ENCODE results near the gene AK6. TPM values are rescaled to one million over a fixed set of nuclear protein-coding genes. Genes with fewer than 3 reads are reported as not detected.

Gene AK6
- total and polyA plus RNA-seq, 9 of the 15 experiments (the other 6 are each of a cell fraction or from before 2014, with no cell fraction given): 84.6 to 669 (median 143) TPM

GRCh38 chr5:69343083-69343482, 26.2 kb downstream of the AK6 start:
- H3K4me1 ChIP-seq (replicated peaks in 1 of 2; ENCODE audit: control insufficient read depth in 2 of 2, insufficient read depth in 2 of 2, low read length in 2 of 2): no peaks in the 10 kb centered on the region
- H4K20me1 ChIP-seq (replicated peaks; ENCODE audit: control insufficient read depth, insufficient read depth, low read length): no peaks in the 10 kb centered on the region
- H3K4me3 ChIP-seq: no peak overlapping the region
- H3K36me3 ChIP-seq (ENCODE audit: control insufficient read depth, insufficient read depth, low read length): no peaks in the 10 kb centered on the region
- 6% methylated on average over 1 of the region's 1 CpG for WGBS (ENCODE audit: insufficient coverage, low coverage, missing lambda C conversion rate)
- no peak overlapping the region for H3K4me2 ChIP-seq (ENCODE audit: insufficient read depth, low read length)
- CTCF ChIA-PET (ENCODE audit: low intra/inter-chr PET ratio): no interaction called here
- no peaks in the 10 kb centered on the region for H3K27me3 ChIP-seq (ENCODE audit: control insufficient read depth in 2 of 2, insufficient read depth in 2 of 2, low read length in 2 of 2)
- ATAC-seq (no peak), DNase-seq (ENCODE audit: extremely low read depth in 1 of 4, low spot score in 3 of 4) (no peak), FAIRE-seq (no peak)
- no peaks in the 10 kb centered on the region for H3K9me1 ChIP-seq (ENCODE audit: control insufficient read depth, insufficient read depth, low read length)
- no peaks in the 10 kb centered on the region for H3K9me3 ChIP-seq (replicated peaks; ENCODE audit: control insufficient read depth, insufficient read depth, low read depth, low read length)
- BruUV-seq (replicated peaks): no TSS peak
- H3K79me2 ChIP-seq (ENCODE audit: control insufficient read depth, insufficient read depth, low read length): no peaks in the 10 kb centered on the region
- in situ Hi-C loops (cut with MboI): no loop called here
- intact Hi-C loops (cut with micrococcal nuclease): no loop called here
- H2AFZ ChIP-seq (ENCODE audit: low read depth, low read length): no peak overlapping the region
- POLR2A ChIA-PET: interaction anchor here (0.6 to 1.2 kb wide), 3 partner anchors 10 to 24 kb away, joined by 4 read pairs; partner anchors contain the start of gene CCDC125
- H3K9ac ChIP-seq (ENCODE audit: insufficient read depth in 1 of 2, low read depth in 2 of 2, low read length in 2 of 2): no peak overlapping the region
- H3K27ac ChIP-seq (ENCODE audit: extremely low read depth, low read depth, low read length): no peak overlapping the region
- TF ChIP-seq SNIP1 (IDR thresholded peaks at IDR 0.05; ENCODE audit: low read depth) (no peak), ZNF24 (IDR thresholded peaks at IDR 0.05) (no peak), MEIS2 (IDR thresholded peaks at IDR 0.05; ENCODE audit: partially characterized antibody) (no peak), E2F5 (CRISPR knock-in tag; IDR thresholded peaks at IDR 0.05) (no peak), ZNF717 (CRISPR knock-in tag; IDR thresholded peaks at IDR 0.05) (no peak), SAFB (IDR thresholded peaks at IDR 0.05; ENCODE audit: borderline replicate concordance, low read depth, low read length) (no peak), DLX4 (CRISPR knock-in tag; IDR thresholded peaks at IDR 0.05) (no peak), SLC30A9 (CRISPR knock-in tag; IDR thresholded peaks at IDR 0.05) (no peak), CBX8 (IDR thresholded peaks at IDR 0.05; ENCODE audit: borderline replicate concordance, extremely low read depth, low read depth, low read length, poor library complexity, severe bottlenecking) (no peak), HES1 (IDR thresholded peaks at IDR 0.05; ENCODE audit: low read depth) (no peak), ZNF507 (tag; conservative IDR thresholded peaks at IDR 0.05) (no peak), ZSCAN29 (IDR thresholded peaks at IDR 0.05) (no peak), ZNF668 (CRISPR knock-in tag; IDR thresholded peaks at IDR 0.05) (no peak), SIN3B (IDR thresholded peaks at IDR 0.05; ENCODE audit: low read depth) (no peak), CCAR2 (IDR thresholded peaks at IDR 0.05; ENCODE audit: low read depth, low read length) (no peak)

Data from K562 (cell line).